ENCODE measurements around the gene SIGLEC12.
"Not testable (repeated sequence)": the region's sequence is repeated elsewhere in the genome, so short reads cannot be mapped to it uniquely, and the experiment has no call there.

The SIGLEC12 gene

DNA sequence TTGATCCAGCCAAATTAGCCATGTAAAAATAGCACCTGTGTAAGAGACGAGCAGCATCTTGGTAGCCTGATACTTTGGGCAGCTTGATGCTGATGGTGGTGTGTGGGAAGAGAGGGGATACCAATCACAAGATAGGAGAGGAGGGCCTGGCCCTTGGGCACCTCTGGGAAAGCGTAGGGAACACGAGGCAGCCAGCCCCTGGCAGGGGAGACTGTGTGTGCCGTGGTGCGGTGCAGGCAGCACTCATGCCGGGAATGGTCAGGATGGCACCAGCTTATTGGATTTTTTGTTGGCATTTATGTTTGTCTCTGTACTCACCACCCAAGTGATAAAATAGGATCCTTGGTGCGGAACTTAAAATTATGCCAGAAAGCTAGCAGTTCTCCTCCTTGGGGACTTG lies 53.6 kb downstream of the SIGLEC12 start:
- Histone ChIP-seq H3K27ac (no peak overlapping the region), H3K4me3 (no peak overlapping the region), H3K9ac (ENCODE audit: insufficient read length) (no peak overlapping the region), H3K9me3 (ENCODE audit: low read depth, low read length) (no peaks in the 10 kb centered on the region), H3K36me3 (ENCODE audit: insufficient read depth, low read length) (no peaks in the 10 kb centered on the region)
- DNase-seq (ENCODE audit: low read depth, low spot score) = no peak
- no peak for TF ChIP-seq POLR2AphosphoS5 (IDR thresholded peaks at IDR 0.05; ENCODE audit: borderline replicate concordance, low read depth, low read length)
- no peak for TF ChIP-seq EZH2 (IDR thresholded peaks at IDR 0.05)
- TF ChIP-seq FOXP2 (optimal IDR thresholded peaks at IDR 0.05; ENCODE audit: control extremely low read depth, extremely low read length, insufficient read depth) = no peak

DNA sequence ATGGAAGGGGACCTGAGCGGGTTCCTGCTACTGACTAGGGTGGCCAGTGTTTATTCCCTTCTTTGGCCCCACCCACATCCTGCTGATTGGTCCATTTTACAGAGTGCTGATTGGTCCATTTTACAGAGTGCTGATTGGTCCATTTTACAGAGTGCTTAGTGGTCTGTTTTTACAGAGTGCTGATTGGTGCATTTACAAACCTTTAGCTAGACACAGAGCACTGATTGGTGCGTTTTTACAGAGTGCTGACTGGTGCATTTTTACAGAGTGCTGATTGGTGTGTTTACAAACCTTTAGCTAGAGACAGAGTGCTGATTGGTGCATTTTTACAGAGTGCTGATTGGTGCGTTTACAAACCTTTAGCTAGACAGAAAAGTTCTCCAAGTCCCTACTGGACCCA lies 54.1 kb downstream of the SIGLEC12 start:
- not testable (repeated sequence) for H3K9me3 ChIP-seq (ENCODE audit: low read depth, low read length); H3K36me3 ChIP-seq (ENCODE audit: insufficient read depth, low read length); H3K27ac ChIP-seq; H3K9ac ChIP-seq (ENCODE audit: insufficient read length); DNase-seq (ENCODE audit: low read depth, low spot score); H3K4me3 ChIP-seq

DNA sequence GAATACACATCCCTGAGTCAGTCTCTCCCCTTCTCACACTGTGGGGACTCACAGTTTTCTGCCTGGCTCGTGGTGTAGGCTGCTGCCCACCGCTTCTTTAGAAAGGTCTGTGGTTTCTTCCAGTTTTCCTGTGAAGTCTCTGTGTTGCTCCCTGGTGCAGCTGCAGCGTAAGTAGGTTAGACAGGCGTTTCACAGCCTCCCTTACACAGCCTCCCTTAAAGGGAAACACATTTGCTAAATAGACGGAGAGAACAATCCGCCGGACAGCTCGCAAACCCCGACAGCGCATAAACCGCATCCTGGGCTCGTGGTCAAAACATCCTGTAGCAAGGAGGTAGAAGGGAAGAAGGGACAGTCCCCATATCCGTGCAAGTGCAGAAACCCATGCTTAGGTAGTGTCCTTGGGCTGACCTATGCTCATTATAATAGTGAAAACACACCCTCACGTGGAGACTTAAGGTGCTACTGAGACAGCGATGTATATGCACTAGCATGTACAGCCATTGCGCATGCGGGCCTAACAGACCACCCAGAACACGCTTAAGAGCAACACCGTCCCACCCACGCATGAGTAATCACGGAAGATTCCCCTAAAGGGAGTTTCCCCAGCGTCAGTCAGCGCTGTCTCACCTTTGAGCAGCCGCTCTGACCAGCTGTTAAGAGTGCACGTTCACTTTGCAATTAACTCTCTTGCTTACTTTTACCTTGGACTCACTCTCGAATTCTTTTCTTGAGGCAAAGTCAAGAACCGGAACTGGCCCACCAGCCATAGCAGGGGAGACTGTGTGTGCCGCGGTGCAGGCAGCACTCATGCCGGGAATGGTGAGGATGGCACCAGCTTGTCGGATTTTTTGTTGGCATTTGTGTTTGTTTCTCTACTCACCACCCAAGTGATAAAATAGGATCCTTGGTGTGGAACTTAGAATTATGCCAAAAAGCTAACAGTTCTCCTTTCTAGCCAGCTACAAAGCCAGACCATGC lies 59.9 kb downstream of the SIGLEC12 start:
- Histone ChIP-seq H3K9ac (ENCODE audit: insufficient read length) (no peak overlapping the region), H3K27ac (no peak overlapping the region), H3K9me3 (ENCODE audit: low read depth, low read length) (no peaks in the 10 kb centered on the region), H3K36me3 (ENCODE audit: insufficient read depth, low read length) (no peaks in the 10 kb centered on the region), H3K4me3 (no peak overlapping the region)
- DNase-seq (ENCODE audit: low read depth, low spot score) = no peak
- TF ChIP-seq FOXP2 (optimal IDR thresholded peaks at IDR 0.05; ENCODE audit: control extremely low read depth, extremely low read length, insufficient read depth) (no peak), EZH2 (IDR thresholded peaks at IDR 0.05) (no peak), POLR2AphosphoS5 (IDR thresholded peaks at IDR 0.05; ENCODE audit: borderline replicate concordance, low read depth, low read length) (no peak)

Data from SK-N-MC (cell line).